LNCAP (cell line): ENCODE measurements around the gene CDC123.

Source experiments
- CTCF ChIP-seq: fragments of 450-650 bp; IDR thresholded peaks from 2 replicates; pipeline ENCODE4 v1.5.1; 2017; ENCODE audit warnings: mild to moderate bottlenecking

Gene CDC123

GRCh38 chr10:12225444-12225843 is 29.5 kb downstream of the CDC123 start:
- TF ChIP-seq CTCF = no peak

GRCh38 chr10:12228851-12229250 is 32.9 kb downstream of the CDC123 start:
- TF ChIP-seq CTCF = no peak

GRCh38 chr10:12235116-12235694 is 39.2 kb downstream of the CDC123 start:
- no peak for TF ChIP-seq CTCF

GRCh38 chr10:12235796-12236195 is 39.8 kb downstream of the CDC123 start:
- no peak for TF ChIP-seq CTCF

GRCh38 chr10:12237265-12238220 is 41.6 kb downstream of the CDC123 start:
- no peak for TF ChIP-seq CTCF

GRCh38 chr10:12238821-12239220 is 42.8 kb downstream of the CDC123 start:
- TF ChIP-seq CTCF = no peak

GRCh38 chr10:12241810-12242529 is 46.0 kb downstream of the CDC123 start:
- TF ChIP-seq CTCF = no peak
